H9 (cell line): ENCODE measurements around the gene PEAK3. TPM values are rescaled to one million over a fixed set of nuclear protein-coding genes. Genes with fewer than 3 reads are reported as not detected.

Experiments used
- DNase-seq: peaks from one replicate; pipeline ENCODE4 v3.0.0-alpha.2; 2017
- H2AFZ ChIP-seq: one replicate; pipeline ENCODE4 v1.6.1; 2013; ENCODE audit warnings: mild to moderate bottlenecking, low read length, control low read depth, moderate library complexity
- H2AK5ac ChIP-seq: 2 replicates; pipeline ENCODE4 v1.6.1; 2013; ENCODE audit warnings: low read length, control low read depth, mixed read lengths; ENCODE audit not compliant: insufficient read length
- H2BK120ac ChIP-seq: one replicate; pipeline ENCODE4 v1.6.1; 2013; ENCODE audit warnings: low read depth, mild to moderate bottlenecking, low read length, control low read depth, inconsistent platforms; ENCODE audit not compliant: poor library complexity, severe bottlenecking
- H2BK12ac ChIP-seq: 2 replicates; pipeline ENCODE4 v1.6.1; 2013; ENCODE audit warnings: low read length, control low read depth, mixed read lengths, low read depth; ENCODE audit not compliant: insufficient read length
- H2BK15ac ChIP-seq: 2 replicates; pipeline ENCODE4 v1.6.1; 2013; ENCODE audit warnings: low read depth, low read length, control low read depth
- H2BK20ac ChIP-seq: one replicate; pipeline ENCODE4 v1.6.1; 2013; ENCODE audit warnings: low read depth, mild to moderate bottlenecking, low read length, control low read depth, inconsistent platforms; ENCODE audit not compliant: poor library complexity, severe bottlenecking
- H2BK5ac ChIP-seq: 2 replicates; pipeline ENCODE4 v1.6.1; 2013; ENCODE audit warnings: low read length, control low read depth, mixed read lengths; ENCODE audit not compliant: insufficient read length
- H3K14ac ChIP-seq: 2 replicates; pipeline ENCODE4 v1.6.1; 2013; ENCODE audit warnings: low read length, control low read depth; ENCODE audit not compliant: insufficient read depth
- H3K18ac ChIP-seq: 2 replicates; pipeline ENCODE4 v1.6.1; 2013; ENCODE audit warnings: low read depth, mild to moderate bottlenecking, mixed read lengths, low read length, control low read depth; ENCODE audit not compliant: insufficient read length
- H3K23ac ChIP-seq: 2 replicates; pipeline ENCODE4 v1.6.1; 2013; ENCODE audit warnings: low read length, control low read depth, mixed read lengths, low read depth; ENCODE audit not compliant: insufficient read length
- H3K23me2 ChIP-seq: 2 replicates; pipeline ENCODE4 v1.6.1; 2013; ENCODE audit warnings: low read depth, mild to moderate bottlenecking, mixed read lengths, low read length, control low read depth; ENCODE audit not compliant: insufficient read length, poor library complexity, severe bottlenecking
- H3K27ac ChIP-seq: 2 replicates; pipeline ENCODE4 v1.5.1; 2013; ENCODE audit warnings: low read length, control low read depth, mixed read lengths, low read depth; ENCODE audit not compliant: insufficient read length
- H3K27me3 ChIP-seq: 2 replicates; pipeline ENCODE4 v1.6.1; 2013; ENCODE audit warnings: low read length, control low read depth, inconsistent platforms; ENCODE audit not compliant: insufficient read depth
- H3K4ac ChIP-seq: 2 replicates; pipeline ENCODE4 v1.6.1; 2013; ENCODE audit warnings: low read depth, mild to moderate bottlenecking, control low read depth, inconsistent platforms, low read length, moderate library complexity
- H3K4me1 ChIP-seq: 2 replicates; pipeline ENCODE4 v1.6.1; 2013; ENCODE audit warnings: low read length, control low read depth, inconsistent platforms; ENCODE audit not compliant: insufficient read depth
- H3K4me2 ChIP-seq: 2 replicates; pipeline ENCODE4 v1.6.1; 2013; ENCODE audit warnings: low read length, control low read depth, mixed read lengths; ENCODE audit not compliant: insufficient read length, insufficient read depth
- H3K56ac ChIP-seq: 2 replicates; pipeline ENCODE4 v1.6.1; 2013; ENCODE audit warnings: low read depth, mild to moderate bottlenecking, mixed read lengths, low read length, control low read depth; ENCODE audit not compliant: insufficient read length
- H3K79me1 ChIP-seq: 2 replicates; pipeline ENCODE4 v1.6.1; 2013; ENCODE audit warnings: low read depth, mild to moderate bottlenecking, moderate library complexity, low read length, control low read depth, inconsistent platforms; ENCODE audit not compliant: insufficient read depth, poor library complexity, severe bottlenecking
- H3K79me2 ChIP-seq: 2 replicates; pipeline ENCODE4 v1.6.1; 2013; ENCODE audit warnings: low read length, control low read depth, inconsistent platforms; ENCODE audit not compliant: insufficient read depth
- H3K9ac ChIP-seq: 2 replicates; pipeline ENCODE4 v1.6.1; 2013; ENCODE audit warnings: low read length, control low read depth, mixed read lengths; ENCODE audit not compliant: insufficient read length; ENCODE audit errors: extremely low read depth
- H3K9me3 ChIP-seq: one replicate; pipeline ENCODE4 v1.6.1; 2013; ENCODE audit warnings: low read depth, low read length, inconsistent platforms; ENCODE audit not compliant: control insufficient read depth
- H3T11ph ChIP-seq: one replicate; pipeline ENCODE4 v1.6.1; 2013; ENCODE audit warnings: mild to moderate bottlenecking, low read length, control low read depth, inconsistent platforms
- H4K20me1 ChIP-seq: one replicate; pipeline ENCODE4 v1.6.1; 2013; ENCODE audit not compliant: control insufficient read depth, insufficient read length, insufficient read depth
- H4K5ac ChIP-seq: 2 replicates; pipeline ENCODE4 v1.6.1; 2013; ENCODE audit warnings: low read depth, mild to moderate bottlenecking, mixed read lengths, low read length, control low read depth; ENCODE audit not compliant: insufficient read length
- H4K8ac ChIP-seq: replicated peaks from 2 replicates; pipeline ENCODE4 v1.6.1; 2013; ENCODE audit warnings: low read length, control low read depth, mixed read lengths, low read depth; ENCODE audit not compliant: insufficient read length
- H4K91ac ChIP-seq: 2 replicates; pipeline ENCODE4 v1.6.1; 2013; ENCODE audit warnings: low read depth, mild to moderate bottlenecking, moderate library complexity, mixed read lengths, low read length, control low read depth; ENCODE audit not compliant: insufficient read length
- H3K27ac Mint-ChIP-seq, 3 experiments: 2 replicates in 2 of 3; 3 replicates in 1 of 3; pipeline ENCODE4 v1.8.0; 2020 to 2021; ENCODE audit warnings: mixed read lengths in 3 of 3, mild to moderate bottlenecking in 1 of 3, moderate library complexity in 1 of 3
- H3K27me3 Mint-ChIP-seq: 2 replicates; pipeline ENCODE4 v1.8.0; 2021; ENCODE audit warnings: low read depth, mild to moderate bottlenecking, moderate library complexity, mixed read lengths
- H3K36me3 Mint-ChIP-seq, 3 experiments: 2 replicates in 2 of 3; 3 replicates in 1 of 3; pipeline ENCODE4 v1.8.0; 2020 to 2021; ENCODE audit warnings: low read depth in 3 of 3, mixed read lengths in 3 of 3; ENCODE audit not compliant: insufficient read depth in 1 of 3
- H3K4me1 Mint-ChIP-seq, 2 experiments: 2 replicates each; pipeline ENCODE4 v1.8.0; 2020; ENCODE audit warnings: mixed read lengths in 2 of 2
- H3K4me3 Mint-ChIP-seq, 2 experiments: 2 replicates in 1 of 2; 3 replicates in 1 of 2; pipeline ENCODE4 v1.8.0; 2020 to 2021; ENCODE audit warnings: mild to moderate bottlenecking in 2 of 2, mixed read lengths in 2 of 2, moderate library complexity in 1 of 2
- H3K9me3 Mint-ChIP-seq, 2 experiments: 2 replicates in 1 of 2; 3 replicates in 1 of 2; pipeline ENCODE4 v1.8.0; 2020; ENCODE audit warnings: mild to moderate bottlenecking in 2 of 2, mixed read lengths in 2 of 2, moderate library complexity in 1 of 2
- WGBS: extraction: QIAGEN DNeasy Blood & Tissue Kit; methylation state at CpG from one replicate; pipeline ENCODE4 v1.1.7; 2013; ENCODE audit warnings: missing lambda C conversion rate, low lambda C conversion rate, mixed read lengths; ENCODE audit not compliant: insufficient read length; ENCODE audit errors: extremely low coverage; 5-methylcytosine and 5-hydroxymethylcytosine counted together
- total RNA-seq: library from RNA; stranded (reverse); gene quantifications from 2 replicates; pipeline ENCODE4 v1.2.1, GENCODE V29; 2021
- TF ChIP-seq, protein P1 (sequence below): fragments of 200-600 bp; sonication (generic); conservative IDR thresholded peaks from 3 replicates; pipeline ENCODE4 v1.8.0; 2021; ENCODE audit warnings: antibody characterized with exemption, mild to moderate bottlenecking

PEAK3 gene
- total RNA-seq, 1 experiment from 2014 or later, result not detected

DNA sequence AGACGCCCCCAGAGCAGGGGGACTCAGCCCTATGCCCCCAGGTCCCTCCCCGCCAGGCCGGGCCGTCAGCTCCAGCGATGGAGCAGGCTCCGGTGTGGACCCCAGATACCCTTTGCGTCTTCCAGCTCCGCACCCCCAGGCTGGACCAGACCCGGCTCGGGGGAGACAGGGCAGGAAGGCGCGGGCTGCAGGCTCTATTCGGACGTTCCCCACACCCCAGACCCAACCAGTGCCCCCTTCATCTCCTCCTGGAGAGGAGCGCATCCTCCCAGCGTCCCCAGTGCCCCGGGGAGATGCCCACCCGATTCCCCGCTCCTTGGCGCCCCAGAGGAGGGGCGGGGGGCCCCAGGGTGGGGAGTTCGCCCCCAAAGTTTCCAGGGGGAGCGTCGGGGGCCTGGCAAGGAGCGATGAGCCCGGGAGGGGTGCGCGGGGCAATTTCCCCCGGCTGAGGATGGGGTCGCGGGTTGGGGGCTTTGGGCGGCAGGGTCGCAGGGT is 25.6 kb upstream of the PEAK3 start:
- H2BK15ac ChIP-seq, result no peak overlapping the region
- no peaks in the 10 kb centered on the region for H3K23me2 ChIP-seq
- H3K9me3 ChIP-seq, result no peaks in the 10 kb centered on the region
- H3K23ac ChIP-seq, result no peak overlapping the region
- H4K5ac ChIP-seq, result no peak overlapping the region
- no peaks in the 10 kb centered on the region for H3K4me1 ChIP-seq
- H3K4ac ChIP-seq, result no peak overlapping the region
- H3K79me1 ChIP-seq, result no peaks in the 10 kb centered on the region
- H2BK5ac ChIP-seq, result no peak overlapping the region
- no peak overlapping the region for H4K91ac ChIP-seq
- peaks cover 5 to 24% of the 10 kb centered on the region in 2 experiments for H3K4me1 Mint-ChIP-seq
- peaks cover 79% of the 10 kb centered on the region for H3K27me3 Mint-ChIP-seq
- no peak overlapping the region for H2BK12ac ChIP-seq
- H3K9me3 Mint-ChIP-seq, result peaks cover 0 to 4% of the 10 kb centered on the region in 2 experiments; a peak in 1 of 5 replicates
- no peak overlapping the region for H3K9ac ChIP-seq
- WGBS, result no CpG with 5 or more reads among the region's 33 CpGs
- H2BK120ac ChIP-seq, result no peak overlapping the region
- H3K27ac Mint-ChIP-seq, result no peak overlapping the region
- H3K27me3 ChIP-seq, result no peaks in the 10 kb centered on the region; the same call in 1 of the 2 replicates
- H3T11ph ChIP-seq, result no peak overlapping the region
- H3K36me3 Mint-ChIP-seq, result peaks cover 0 to 4% (median 2%) of the 10 kb centered on the region in 3 experiments; a peak in 4 of 7 replicates
- H3K79me2 ChIP-seq, result no peaks in the 10 kb centered on the region
- no peak overlapping the region; a peak in 1 of 5 replicates for H3K4me3 Mint-ChIP-seq
- no peak for DNase-seq
- no peaks in the 10 kb centered on the region for H4K20me1 ChIP-seq
- no peak overlapping the region for H2AFZ ChIP-seq
- H2BK20ac ChIP-seq, result no peak overlapping the region
- TF ChIP-seq, protein P1, sequence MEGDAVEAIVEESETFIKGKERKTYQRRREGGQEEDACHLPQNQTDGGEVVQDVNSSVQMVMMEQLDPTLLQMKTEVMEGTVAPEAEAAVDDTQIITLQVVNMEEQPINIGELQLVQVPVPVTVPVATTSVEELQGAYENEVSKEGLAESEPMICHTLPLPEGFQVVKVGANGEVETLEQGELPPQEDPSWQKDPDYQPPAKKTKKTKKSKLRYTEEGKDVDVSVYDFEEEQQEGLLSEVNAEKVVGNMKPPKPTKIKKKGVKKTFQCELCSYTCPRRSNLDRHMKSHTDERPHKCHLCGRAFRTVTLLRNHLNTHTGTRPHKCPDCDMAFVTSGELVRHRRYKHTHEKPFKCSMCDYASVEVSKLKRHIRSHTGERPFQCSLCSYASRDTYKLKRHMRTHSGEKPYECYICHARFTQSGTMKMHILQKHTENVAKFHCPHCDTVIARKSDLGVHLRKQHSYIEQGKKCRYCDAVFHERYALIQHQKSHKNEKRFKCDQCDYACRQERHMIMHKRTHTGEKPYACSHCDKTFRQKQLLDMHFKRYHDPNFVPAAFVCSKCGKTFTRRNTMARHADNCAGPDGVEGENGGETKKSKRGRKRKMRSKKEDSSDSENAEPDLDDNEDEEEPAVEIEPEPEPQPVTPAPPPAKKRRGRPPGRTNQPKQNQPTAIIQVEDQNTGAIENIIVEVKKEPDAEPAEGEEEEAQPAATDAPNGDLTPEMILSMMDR, result no peak
- H3K27ac ChIP-seq, result no peak overlapping the region
- H3K14ac ChIP-seq, result no peak overlapping the region
- H3K4me2 ChIP-seq, result no peak overlapping the region
- no peak overlapping the region for H3K56ac ChIP-seq
- H3K18ac ChIP-seq, result no peak overlapping the region
- no peak overlapping the region for H4K8ac ChIP-seq
- no peak overlapping the region for H2AK5ac ChIP-seq
